Measurements from ENCODE around the gene OTX1.

Gene OTX1

GRCh38 chr2:63060472-63060991 lies 9.9 kb downstream of the OTX1 start:
- no peak overlapping the region for H3K4me3 ChIP-seq (ENCODE audit: low read depth, low read length)
- ChIA-PET POLR2A (no interaction called here), CTCF (no interaction called here)

GRCh38 chr2:63064197-63064596 lies 13.6 kb downstream of the OTX1 start:
- POLR2A ChIA-PET, result no interaction called here
- no peak overlapping the region for H3K4me3 ChIP-seq (ENCODE audit: low read depth, low read length)
- no peak for TF ChIP-seq CTCF (IDR thresholded peaks at IDR 0.05; ENCODE audit: insufficient read depth, low read length, missing control alignments)
- CTCF ChIA-PET, result no interaction called here
- DNase-seq (ENCODE audit: low read depth, low spot score), result no peak

More at GRCh38 chr2:63060472-63060991, 9.9 kb downstream of the OTX1 start:
- no peak for TF ChIP-seq CTCF (IDR thresholded peaks at IDR 0.05; ENCODE audit: insufficient read depth, low read length, missing control alignments)
- DNase-seq (ENCODE audit: low read depth, low spot score), result no peak

GRCh38 chr2:63064661-63065060 lies 14.0 kb downstream of the OTX1 start:
- TF ChIP-seq CTCF (IDR thresholded peaks at IDR 0.05; ENCODE audit: insufficient read depth, low read length, missing control alignments), result no peak
- ChIA-PET POLR2A (no interaction called here), CTCF (no interaction called here)
- H3K4me3 ChIP-seq (ENCODE audit: low read depth, low read length), result no peak overlapping the region
- DNase-seq (ENCODE audit: low read depth, low spot score), result no peak

GRCh38 chr2:63066265-63066664 lies 15.6 kb downstream of the OTX1 start:
- ChIA-PET CTCF (interaction anchor here (1.1 kb wide), 1 partner anchor 13 kb away, joined by 3 read pairs; no protein-coding TSS in a partner anchor), POLR2A (no interaction called here)
- no peak overlapping the region for H3K4me3 ChIP-seq (ENCODE audit: low read depth, low read length)
- no peak for DNase-seq (ENCODE audit: low read depth, low spot score)
- TF ChIP-seq CTCF (IDR thresholded peaks at IDR 0.05; ENCODE audit: insufficient read depth, low read length, missing control alignments), result no peak

GRCh38 chr2:63066838-63067237 lies 16.2 kb downstream of the OTX1 start:
- no peak for DNase-seq (ENCODE audit: low read depth, low spot score)
- TF ChIP-seq CTCF (IDR thresholded peaks at IDR 0.05; ENCODE audit: insufficient read depth, low read length, missing control alignments), result no peak
- H3K4me3 ChIP-seq (ENCODE audit: low read depth, low read length), result no peak overlapping the region
- CTCF ChIA-PET, result interaction anchor here (1.1 kb wide), 1 partner anchor 13 kb away, joined by 3 read pairs; no protein-coding TSS in a partner anchor
- POLR2A ChIA-PET, result no interaction called here

GRCh38 chr2:63071664-63072063 lies 21.0 kb downstream of the OTX1 start:
- POLR2A ChIA-PET, result no interaction called here
- TF ChIP-seq CTCF (IDR thresholded peaks at IDR 0.05; ENCODE audit: insufficient read depth, low read length, missing control alignments), result no peak
- DNase-seq (ENCODE audit: low read depth, low spot score), result no peak
- CTCF ChIA-PET, result no interaction called here
- H3K4me3 ChIP-seq (ENCODE audit: low read depth, low read length), result no peak overlapping the region
